Body of pancreas (tissue), 4 donors: ENCODE results near the gene MARS1.

ENCODE experiments used
- POLR2A ChIP-seq, 3 donors: fragments of 450-650 bp; IDR thresholded peaks; one replicate each; pipeline ENCODE4 v1.6.1; 2016; ENCODE audit warnings: antibody characterized with exemption in 3 of 3, mild to moderate bottlenecking in 2 of 3
- TF ChIP-seq, protein P1 (sequence below), 7 experiments: fragments of 450-650 bp in 4 of 7; fragments of 200-600 bp in 3 of 7; sonication (generic) in 3 of 7; IDR thresholded peaks; one replicate each; pipeline ENCODE4 v1.5.1; 2016 to 2019; ENCODE audit warnings: antibody characterized with exemption in 7 of 7

DNA sequence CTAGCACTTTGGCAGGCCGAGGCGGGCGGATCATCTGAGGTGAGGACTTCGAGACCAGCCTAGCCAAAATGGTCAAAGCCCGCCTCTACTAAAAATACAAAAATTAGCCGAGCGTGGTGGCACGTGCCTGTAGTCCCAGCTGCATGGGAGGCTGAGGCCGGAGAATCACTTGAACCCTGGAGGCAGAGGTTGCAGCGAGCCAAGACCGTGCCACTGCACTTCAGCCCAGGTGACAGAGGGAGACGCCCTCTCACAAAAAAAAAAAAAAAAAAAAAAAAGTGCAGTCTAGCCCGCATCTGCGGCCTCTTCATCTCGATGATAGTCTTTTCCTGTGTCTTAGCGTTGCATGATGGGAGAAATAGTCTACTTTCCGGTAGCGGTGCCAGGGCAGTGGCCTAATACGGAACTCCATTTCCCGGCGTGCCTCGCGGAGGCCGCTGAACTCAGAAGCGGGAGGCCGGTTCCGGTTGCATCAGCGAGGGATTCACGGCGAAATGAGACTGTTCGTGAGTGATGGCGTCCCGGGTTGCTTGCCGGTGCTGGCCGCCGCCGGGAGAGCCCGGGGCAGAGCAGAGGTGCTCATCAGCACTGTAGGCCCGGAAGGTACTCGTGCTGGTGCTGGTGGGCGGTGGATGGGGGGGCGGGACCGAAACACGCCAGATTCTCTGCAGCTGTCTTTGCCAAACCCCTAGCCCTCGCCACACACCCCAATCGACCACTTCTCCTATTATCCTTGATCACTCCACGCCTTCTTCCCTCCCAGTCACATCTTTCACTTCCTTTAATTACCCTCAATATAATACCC is at the start of gene MARS1:
- TF ChIP-seq, protein P1, sequence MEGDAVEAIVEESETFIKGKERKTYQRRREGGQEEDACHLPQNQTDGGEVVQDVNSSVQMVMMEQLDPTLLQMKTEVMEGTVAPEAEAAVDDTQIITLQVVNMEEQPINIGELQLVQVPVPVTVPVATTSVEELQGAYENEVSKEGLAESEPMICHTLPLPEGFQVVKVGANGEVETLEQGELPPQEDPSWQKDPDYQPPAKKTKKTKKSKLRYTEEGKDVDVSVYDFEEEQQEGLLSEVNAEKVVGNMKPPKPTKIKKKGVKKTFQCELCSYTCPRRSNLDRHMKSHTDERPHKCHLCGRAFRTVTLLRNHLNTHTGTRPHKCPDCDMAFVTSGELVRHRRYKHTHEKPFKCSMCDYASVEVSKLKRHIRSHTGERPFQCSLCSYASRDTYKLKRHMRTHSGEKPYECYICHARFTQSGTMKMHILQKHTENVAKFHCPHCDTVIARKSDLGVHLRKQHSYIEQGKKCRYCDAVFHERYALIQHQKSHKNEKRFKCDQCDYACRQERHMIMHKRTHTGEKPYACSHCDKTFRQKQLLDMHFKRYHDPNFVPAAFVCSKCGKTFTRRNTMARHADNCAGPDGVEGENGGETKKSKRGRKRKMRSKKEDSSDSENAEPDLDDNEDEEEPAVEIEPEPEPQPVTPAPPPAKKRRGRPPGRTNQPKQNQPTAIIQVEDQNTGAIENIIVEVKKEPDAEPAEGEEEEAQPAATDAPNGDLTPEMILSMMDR (IDR thresholded peaks at IDR 0.05) = peak in 2 of 7 experiments; percentile 16 to 37
- TF ChIP-seq POLR2A (IDR thresholded peaks at IDR 0.05) = peak; percentile 10 to 71 (median 71)
